Spleen (tissue), 7 donors: Measurements from ENCODE around the gene UTS2R.

Experiments
- POLR2A ChIP-seq, 3 donors: fragments of 450-650 bp; IDR thresholded peaks; one replicate each; pipeline ENCODE4 v1.5.1; 2017; ENCODE audit warnings: antibody characterized with exemption in 3 of 3, mild to moderate bottlenecking in 1 of 3
- POLR2AphosphoS5 ChIP-seq, 3 donors: sonication (generic); formaldehyde crosslinking; IDR thresholded peaks; one replicate each; pipeline ENCODE4 v1.5.1; 2017; ENCODE audit warnings: antibody characterized with exemption in 3 of 3
- TF ChIP-seq, protein P1 (sequence below), 11 experiments: fragments of 200-600 bp in 7 of 11; fragments of 450-650 bp in 4 of 11; sonication (generic) in 4 of 11; IDR thresholded peaks in 8 of 11; conservative IDR thresholded peaks in 3 of 11; 1 replicate in 7 of 11; 2 replicates in 4 of 11; pipeline versions ENCODE4 v1.4.0 to v1.8.0; 2016 to 2021; ENCODE audit warnings: antibody characterized with exemption in 11 of 11, inconsistent platforms in 4 of 11, mild to moderate bottlenecking in 1 of 11
- donor health status: DM: no; HTN: no; CAD: no; lungs with moderate emphysema.
- donor health status: DM: no; HTN: no; CAD: no.
- donor health status: DM: no; HTN: no; CAD: no.

DNA sequence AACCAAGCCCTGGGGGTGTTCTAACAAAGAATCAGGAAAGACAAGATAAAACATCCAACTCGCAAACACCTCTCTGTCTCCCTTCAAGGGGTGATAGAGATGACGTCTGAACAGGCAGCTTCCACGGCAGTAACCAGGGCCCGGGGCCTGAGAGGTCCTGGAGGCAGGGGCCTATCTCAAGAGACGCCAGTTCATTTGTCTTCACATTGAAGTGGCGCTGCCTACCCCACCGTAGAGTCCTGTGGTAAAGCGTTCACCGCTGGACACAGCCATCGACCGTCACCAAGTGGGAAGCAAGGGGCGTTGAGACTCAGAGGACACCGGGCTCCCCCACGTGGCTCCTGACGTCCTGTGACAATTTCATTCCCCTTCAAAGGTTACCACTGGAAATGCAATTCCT is 21.4 kb downstream of the UTS2R start:
- TF ChIP-seq, protein P1, sequence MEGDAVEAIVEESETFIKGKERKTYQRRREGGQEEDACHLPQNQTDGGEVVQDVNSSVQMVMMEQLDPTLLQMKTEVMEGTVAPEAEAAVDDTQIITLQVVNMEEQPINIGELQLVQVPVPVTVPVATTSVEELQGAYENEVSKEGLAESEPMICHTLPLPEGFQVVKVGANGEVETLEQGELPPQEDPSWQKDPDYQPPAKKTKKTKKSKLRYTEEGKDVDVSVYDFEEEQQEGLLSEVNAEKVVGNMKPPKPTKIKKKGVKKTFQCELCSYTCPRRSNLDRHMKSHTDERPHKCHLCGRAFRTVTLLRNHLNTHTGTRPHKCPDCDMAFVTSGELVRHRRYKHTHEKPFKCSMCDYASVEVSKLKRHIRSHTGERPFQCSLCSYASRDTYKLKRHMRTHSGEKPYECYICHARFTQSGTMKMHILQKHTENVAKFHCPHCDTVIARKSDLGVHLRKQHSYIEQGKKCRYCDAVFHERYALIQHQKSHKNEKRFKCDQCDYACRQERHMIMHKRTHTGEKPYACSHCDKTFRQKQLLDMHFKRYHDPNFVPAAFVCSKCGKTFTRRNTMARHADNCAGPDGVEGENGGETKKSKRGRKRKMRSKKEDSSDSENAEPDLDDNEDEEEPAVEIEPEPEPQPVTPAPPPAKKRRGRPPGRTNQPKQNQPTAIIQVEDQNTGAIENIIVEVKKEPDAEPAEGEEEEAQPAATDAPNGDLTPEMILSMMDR (IDR thresholded peaks at IDR 0.05 in 8 of 11, conservative IDR thresholded peaks at IDR 0.05 in 3 of 11) = no peak
- no peak for TF ChIP-seq POLR2AphosphoS5 (IDR thresholded peaks at IDR 0.05)
- no peak for TF ChIP-seq POLR2A (IDR thresholded peaks at IDR 0.05)
